NCI-H146 treated with DMSO at 0.1 percent for 48 hours (cell line): ENCODE measurements around the gene RPRD2.
"Not testable (repeated sequence)": the region's sequence is repeated elsewhere in the genome, so short reads cannot be mapped to it uniquely, and the experiment has no call there.

ENCODE experiments used
- DNase-seq: peaks from one replicate; lab custom pipeline; 2025; ENCODE audit not compliant: unreplicated experiment; lab: John Stamatoyannopoulos, UW

Gene RPRD2

DNA sequence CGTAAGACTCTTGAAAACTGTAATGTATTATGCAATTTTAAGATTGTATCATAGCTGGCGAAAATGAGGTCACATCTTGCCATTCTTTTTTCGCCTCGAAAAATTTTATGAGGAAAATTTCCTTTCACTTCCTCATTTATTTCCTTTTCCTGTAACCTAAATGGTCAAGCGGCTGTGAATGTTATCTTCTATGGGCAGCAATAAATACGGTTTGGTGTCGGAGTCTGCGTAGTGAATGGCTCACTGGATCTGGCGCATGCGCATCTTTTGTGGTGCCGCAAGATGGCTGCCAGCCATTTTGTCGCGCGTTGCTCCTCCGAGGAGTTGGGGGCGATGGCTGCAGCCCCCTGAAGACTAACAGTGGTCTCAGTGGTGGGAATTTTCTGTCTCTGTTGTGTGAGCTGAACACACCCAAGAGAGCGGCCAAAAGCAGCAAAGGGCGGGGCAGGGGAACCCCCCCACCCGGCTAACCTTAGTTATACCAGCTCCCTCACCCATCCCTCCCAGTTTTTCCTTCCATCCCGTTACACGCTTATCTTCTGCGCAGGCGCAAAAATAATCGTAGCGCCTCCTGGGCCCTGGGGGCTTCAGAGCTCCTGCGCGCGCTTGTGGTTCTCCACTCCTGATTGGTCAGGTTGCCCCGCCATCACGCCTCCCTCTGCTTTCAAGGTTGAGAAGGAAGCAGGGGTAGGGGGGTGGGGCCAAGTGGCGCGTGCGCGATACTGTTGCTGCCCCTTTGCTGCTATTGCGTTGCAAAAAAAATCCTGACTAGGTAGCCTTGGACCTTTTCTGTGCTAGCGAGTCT, at the start of gene RPRD2:
TSS of gene RPRD2 (plus strand) at position 722 of the 805 bp plus-strand sequence. CDS start 568 bp downstream, outside the sequence.
- DNase-seq: peak; percentile 97

GRCh38 chr1:150314691-150315090, 49.3 kb upstream of the RPRD2 start:
- not testable (repeated sequence) for DNase-seq

DNA sequence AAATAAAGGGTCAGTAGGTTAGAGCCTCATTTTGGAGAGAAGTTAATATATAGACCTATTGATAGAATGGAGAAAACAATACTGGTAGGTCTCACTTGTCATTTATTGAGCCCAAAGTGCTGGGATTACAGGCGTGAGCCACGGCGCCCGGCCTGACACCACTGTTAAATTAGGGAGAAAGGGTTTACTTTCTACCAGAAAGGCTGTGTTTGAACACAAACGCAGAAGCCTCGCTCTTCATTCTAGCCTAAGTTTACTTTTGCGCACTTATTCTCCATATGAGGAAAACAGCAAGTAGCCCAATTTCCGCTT, 43.3 kb upstream of the RPRD2 start:
- DNase-seq: no peak

DNA sequence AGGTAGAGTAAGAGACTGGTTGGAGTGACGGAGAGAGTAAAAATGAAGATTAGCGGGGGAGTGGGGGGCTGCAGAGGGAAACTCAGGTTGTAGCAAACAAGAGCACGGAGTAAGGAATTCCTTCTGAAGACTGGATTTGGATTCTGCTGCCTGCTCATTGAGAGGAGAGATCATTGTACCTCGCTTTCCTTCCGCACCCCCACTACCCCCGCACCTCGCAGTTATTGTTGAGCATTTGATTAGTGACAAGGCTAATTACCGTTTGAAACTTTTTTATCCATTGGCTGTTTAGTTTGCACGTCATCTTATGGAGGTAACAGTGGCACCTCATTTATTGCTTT, 42.2 kb upstream of the RPRD2 start:
- peak; percentile 28 for DNase-seq

DNA sequence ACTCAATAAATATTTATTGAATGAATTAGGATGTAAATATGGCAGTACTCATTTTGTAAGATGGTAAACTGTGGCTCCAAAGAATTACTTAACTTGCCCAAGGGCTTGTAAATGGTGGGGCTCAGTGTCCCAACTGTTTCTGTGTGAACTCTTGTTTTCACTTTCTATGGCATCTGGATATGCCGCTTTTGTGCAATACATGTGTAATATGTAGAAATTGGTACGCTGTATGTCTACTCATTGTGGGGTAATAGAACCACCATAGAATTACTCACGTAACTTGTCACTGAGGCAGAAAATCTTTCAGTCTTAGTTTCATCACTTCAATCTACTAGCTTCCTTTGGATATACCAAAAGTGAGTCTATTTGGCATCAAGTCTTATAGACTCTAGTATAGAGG, 41.6 kb upstream of the RPRD2 start:
- DNase-seq: no peak

- no peak for DNase-seq
Measured at GRCh38 chr1:150332651-150333290, 31.2 kb upstream of the RPRD2 start.

DNA sequence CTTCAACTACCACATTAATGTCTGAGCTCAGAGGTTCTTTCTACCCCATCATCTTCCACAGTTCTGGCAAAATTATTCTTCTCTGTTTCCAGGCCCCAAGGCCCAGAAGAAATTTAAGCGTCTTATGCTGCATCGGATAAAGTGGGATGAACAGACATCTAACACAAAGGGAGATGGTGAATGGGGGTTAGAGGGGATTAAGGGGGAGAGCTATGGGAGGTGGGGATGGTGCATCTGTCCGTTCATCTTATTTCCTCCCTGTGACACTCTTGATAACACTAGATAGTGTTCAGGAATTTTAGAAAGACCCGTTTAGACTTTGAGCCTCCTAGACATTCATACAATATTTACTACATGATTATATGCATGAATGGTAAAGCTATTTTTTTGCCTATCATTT, 17.6 kb upstream of the RPRD2 start:
- DNase-seq: no peak

DNA sequence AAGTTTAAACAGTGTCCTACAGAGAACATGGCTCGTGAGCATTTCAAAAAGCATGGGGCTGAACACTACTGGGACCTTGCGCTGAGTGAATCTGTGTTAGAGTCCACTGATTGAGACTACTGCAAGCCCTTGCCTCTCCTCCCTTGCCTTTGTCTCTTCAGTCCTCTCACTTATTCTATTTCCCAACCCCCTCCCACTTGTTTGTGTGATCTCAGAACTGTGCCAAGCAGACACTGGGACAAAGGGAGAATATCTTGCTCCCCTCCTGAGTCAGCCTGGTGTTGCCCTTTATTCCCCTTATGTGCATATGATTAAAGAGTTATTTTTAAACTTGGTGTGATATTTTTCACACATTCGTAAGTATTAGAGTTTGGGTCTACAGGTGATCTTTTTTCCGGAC, 11.1 kb upstream of the RPRD2 start:
- no peak for DNase-seq

DNA sequence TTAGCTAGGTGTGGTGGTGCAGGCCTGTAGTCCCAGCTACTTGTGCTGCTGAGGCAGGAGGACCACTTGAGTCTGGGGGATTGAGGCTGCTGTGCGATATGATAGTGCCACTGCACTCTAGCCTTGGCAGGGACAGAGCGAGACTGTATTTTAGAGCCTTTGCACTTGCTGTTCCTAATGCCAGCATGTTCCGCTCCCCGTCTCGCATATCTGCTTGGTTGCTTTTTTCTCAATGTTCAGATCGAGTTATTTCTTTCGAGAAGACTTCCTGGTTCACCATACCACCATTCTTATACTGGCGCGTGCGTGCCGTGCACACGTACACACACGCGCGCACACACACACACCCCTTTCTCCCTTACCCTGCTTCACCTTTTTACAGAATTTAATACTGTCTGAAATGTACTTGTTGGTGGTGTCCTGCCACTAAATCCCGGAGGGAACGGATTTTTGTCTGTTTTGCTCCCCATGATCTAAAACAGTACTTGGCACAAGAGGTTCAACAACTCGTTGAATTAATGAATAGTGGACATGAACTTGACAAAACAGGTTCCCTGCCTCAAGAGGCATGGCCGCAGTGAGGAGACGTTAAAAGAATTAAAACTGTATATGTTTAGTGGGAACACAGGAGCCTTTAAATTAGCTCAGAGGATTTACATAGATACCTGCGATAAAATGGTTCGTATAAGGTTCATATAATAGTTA, 1.1 kb upstream of the RPRD2 start:
- peak; percentile 65 for DNase-seq

GRCh38 chr1:150364231-150365003, 470 bp downstream of the RPRD2 start:
- DNase-seq: peak; percentile 65

GRCh38 chr1:150365941-150366340, 2.0 kb downstream of the RPRD2 start:
- peak; percentile 3 for DNase-seq

DNA sequence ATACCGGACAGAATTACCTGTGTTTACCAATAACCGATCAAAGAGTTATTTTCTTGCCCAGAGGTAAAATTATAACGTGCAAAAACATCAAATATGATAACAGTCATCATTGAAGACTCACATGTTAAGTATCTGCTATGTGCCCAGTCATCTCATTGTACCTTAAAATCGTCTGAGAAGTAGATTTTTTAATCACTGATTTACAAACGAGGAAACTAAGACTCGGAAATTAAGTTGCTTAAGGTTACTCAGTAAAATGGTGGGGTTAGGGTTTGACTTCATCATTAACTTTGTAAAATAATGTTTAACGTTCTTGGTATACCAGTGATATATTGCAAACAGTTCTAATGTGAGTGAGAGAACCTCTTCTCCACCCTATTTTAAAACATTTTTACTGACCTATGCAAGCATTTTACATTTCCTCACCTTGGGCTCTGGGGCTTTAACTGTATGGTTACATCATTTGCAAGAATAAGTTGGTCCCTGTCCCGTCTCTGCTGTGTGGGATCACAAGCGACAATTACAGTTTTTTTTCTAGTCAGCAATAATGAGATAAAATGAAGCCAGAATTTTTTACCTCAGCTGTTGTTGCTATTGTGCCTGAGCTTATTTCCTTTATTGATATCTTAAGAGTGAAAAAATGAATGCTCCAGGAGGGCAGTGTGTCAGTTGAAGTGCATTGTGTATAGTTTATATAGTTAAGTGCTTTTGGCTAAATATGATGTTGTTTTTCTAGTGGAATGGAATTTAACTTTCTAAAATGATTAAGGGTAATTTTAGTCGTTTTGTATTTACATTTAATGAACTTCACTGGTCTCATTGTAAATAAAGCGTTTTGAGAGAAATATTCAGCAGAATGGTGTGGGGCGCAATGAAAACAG, 2.7 kb downstream of the RPRD2 start:
- DNase-seq: no peak

- no peak for DNase-seq
Measured at GRCh38 chr1:150371110-150371509, 7.2 kb downstream of the RPRD2 start.

DNA sequence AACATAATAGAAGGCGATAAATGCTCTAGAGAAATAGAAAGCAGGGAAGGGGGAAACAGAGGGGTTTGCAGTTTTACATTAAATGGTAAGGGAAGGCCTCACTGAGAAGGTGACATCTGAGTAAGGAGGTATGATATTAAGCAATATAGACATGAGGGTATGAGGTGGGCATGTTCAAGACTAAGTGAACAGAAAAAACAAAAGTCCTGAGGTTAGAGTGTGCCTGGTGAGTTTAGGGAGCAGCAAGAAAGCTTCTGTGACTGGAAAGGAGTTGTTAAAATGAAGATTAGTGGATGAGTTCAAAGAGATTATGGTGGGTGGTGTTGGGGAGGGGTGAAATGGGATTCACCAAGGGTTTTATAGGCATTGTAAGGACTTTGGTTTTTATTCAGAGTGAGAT, 8.6 kb downstream of the RPRD2 start:
- no peak for DNase-seq

DNA sequence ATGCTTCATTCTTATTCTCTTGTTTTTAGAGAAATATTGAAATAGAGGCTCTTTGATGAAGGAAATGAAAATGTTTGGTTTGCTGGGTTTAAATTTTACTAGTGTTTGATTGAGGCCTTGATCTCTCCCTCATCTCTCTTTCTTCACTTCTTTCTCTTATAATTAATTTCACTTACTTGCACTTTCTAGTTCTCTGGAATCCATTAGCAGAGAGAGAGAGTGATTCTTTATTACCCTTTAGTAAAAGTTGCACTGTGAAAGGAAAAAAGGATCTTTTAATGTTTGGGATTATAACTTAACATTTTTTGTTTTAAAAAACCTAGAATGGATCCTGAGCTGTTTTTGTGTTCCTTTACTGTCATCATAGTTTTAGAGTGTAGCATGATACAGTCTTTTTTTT, 12.2 kb downstream of the RPRD2 start:
- DNase-seq: no peak

GRCh38 chr1:150383631-150384324, 19.8 kb downstream of the RPRD2 start:
- no peak for DNase-seq

DNA sequence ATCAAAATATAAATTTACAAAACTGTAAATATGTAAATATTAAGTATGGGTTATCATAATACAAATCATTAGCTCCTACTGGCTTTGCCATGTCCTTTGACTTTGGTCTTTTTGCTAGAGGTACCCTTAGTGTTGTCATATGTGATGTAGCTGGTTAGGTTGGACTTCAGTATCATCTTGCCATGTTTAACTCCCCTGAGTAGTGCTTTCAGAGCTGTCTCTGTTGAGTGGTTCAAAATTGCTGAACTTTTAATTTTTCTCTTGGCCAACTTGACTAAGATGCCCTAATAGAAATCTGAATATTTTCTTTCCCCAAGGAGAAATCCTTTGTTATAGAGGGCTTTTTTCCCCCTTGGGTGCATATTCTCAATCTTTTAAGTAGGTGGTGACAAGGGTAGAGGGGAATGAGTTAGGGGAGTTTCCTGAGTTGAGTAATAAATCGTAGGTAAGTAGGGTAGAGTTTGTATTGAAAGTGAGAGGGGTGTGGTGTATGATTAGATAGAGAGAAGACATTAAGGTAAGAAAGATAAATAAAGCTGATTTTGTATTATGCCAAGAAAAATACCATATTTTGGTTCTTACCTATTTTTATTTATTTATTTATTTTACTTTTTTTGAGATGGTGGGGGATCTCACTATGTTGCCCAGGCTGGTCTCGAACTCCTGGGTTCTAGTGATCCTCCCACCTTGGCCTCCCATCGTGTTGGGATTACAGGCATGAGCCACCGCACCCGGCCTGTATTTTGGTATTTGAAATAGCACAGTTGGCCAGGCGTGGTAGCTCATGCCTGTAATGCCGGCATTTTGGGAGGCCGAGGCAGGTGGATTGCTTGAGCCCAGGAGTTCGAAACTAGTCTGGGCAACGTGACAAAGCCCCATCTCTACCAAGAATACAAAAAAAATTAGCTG, 21.8 kb downstream of the RPRD2 start:
- no peak for DNase-seq

DNA sequence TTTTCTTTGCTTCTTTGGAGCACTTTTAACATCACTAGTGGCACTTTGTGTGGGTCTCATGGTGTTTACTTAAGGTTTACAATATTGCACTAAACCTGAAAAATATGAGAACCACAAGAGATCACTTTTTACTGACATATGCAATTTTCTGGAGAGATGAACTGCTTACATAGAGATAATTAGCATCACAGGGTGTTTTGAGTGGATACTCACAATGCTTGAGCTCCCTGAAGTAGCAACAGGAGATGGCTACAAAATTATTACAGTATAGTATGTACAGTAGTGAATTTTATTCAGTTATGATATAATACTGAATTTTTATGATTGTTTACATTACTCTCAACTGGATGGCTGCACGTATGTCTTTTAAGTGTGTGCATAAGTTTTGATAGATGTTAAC, 22.6 kb downstream of the RPRD2 start:
- no peak for DNase-seq

DNA sequence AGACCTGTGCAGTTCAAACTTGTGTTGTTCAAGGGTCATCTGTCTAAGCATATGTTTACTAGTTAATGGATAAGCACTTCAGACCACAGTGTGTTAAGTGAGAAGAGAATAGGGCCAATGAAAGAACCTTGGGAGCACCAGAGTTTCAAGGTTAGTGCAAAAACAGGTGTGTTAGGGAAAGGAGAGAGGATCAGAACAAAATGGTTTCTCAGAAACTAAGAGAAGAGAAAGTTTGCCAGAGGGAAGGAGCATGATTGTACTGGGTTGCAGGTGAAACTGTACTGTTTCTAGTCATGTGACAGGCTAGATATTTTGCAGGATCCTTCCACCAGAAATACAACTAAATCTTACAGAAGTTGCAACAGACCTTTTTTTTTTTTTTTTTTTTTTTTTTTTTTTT, 23.3 kb downstream of the RPRD2 start:
- no peak for DNase-seq
